GM11168 (cell line): ENCODE measurements around the gene RAP1B.
"Not testable (repeated sequence)": the region's sequence is repeated elsewhere in the genome, so short reads cannot be mapped to it uniquely, and the experiment has no call there.

ENCODE experiments used
- in situ Hi-C: fragments of 300-500 bp; cut with MboI; formaldehyde crosslinking; loops from one replicate; pipeline ENCODE4 v1.12.0; 2022; ENCODE audit warnings: low sequenced_read_pairs; ENCODE audit not compliant: unreplicated experiment

Gene RAP1B

GRCh38 chr12:68675101-68675842, 64.6 kb downstream of the RAP1B start:
- in situ Hi-C loops: no loop called here

GRCh38 chr12:68676854-68677253, 66.2 kb downstream of the RAP1B start:
- in situ Hi-C loops: not testable (repeated sequence)

- in situ Hi-C loops: no loop called here
Measured at GRCh38 chr12:68686262-68686594, 75.5 kb downstream of the RAP1B start.

GRCh38 chr12:68686595-68687521, 76.2 kb downstream of the RAP1B start, which contains the start of gene NUP107:
Gene NUP107 (plus strand): TSS chr12:68686978. CDS start chr12:68687066, 88 bp downstream.
- in situ Hi-C loops: no loop called here

GRCh38 chr12:68695454-68695853, 84.8 kb downstream of the RAP1B start:
- in situ Hi-C loops: no loop called here

GRCh38 chr12:68699486-68699885, 88.8 kb downstream of the RAP1B start:
- in situ Hi-C loops: no loop called here
